HEK293T (cell line): Measurements from ENCODE around the gene CASZ1.

Source experiments
- CTCF ChIA-PET: fragments of 350-600 bp; formaldehyde crosslinking; extraction: SDS; loops from one replicate; lab custom pipeline; 2021; ENCODE audit warnings: antibody characterized with exemption, inconsistent platforms; lab: Yijun Ruan, JAX
- POLR2A ChIA-PET: fragments of 350-600 bp; formaldehyde crosslinking; extraction: SDS; loops from one replicate; lab custom pipeline; 2020; ENCODE audit warnings: antibody characterized with exemption, inconsistent platforms; lab: Yijun Ruan, JAX
- DNase-seq: peaks from one replicate; pipeline ENCODE4 v3.0.0; 2012; ENCODE audit warnings: mixed read lengths; ENCODE audit errors: extremely low spot score
- ARNT ChIP-seq: fragments of 450-650 bp; IDR thresholded peaks from 2 replicates; pipeline ENCODE4 v1.6.1; 2017; ENCODE audit warnings: mild to moderate bottlenecking
- BHLHE40 ChIP-seq: fragments of 450-650 bp; IDR thresholded peaks from 2 replicates; pipeline ENCODE4 v1.6.1; 2016; ENCODE audit warnings: mild to moderate bottlenecking, moderate library complexity, borderline replicate concordance
- CTBP1 ChIP-seq: fragments of 450-650 bp; IDR thresholded peaks from 2 replicates; pipeline ENCODE4 v1.6.1; 2016; ENCODE audit warnings: borderline replicate concordance
- ELF4 ChIP-seq: fragments of 450-650 bp; IDR thresholded peaks from 2 replicates; pipeline ENCODE4 v1.6.1; 2017; ENCODE audit warnings: antibody characterized with exemption
- FOXA1 ChIP-seq: fragments of 450-650 bp; IDR thresholded peaks from 2 replicates; pipeline ENCODE4 v1.6.1; 2016; ENCODE audit warnings: mild to moderate bottlenecking
- FOXK2 ChIP-seq: fragments of 450-650 bp; IDR thresholded peaks from 2 replicates; pipeline ENCODE4 v1.6.1; 2016; ENCODE audit warnings: mild to moderate bottlenecking
- FOXM1 ChIP-seq: fragments of 450-650 bp; IDR thresholded peaks from 2 replicates; pipeline ENCODE4 v1.6.1; 2017; ENCODE audit warnings: mild to moderate bottlenecking, borderline replicate concordance
- HDGF ChIP-seq: fragments of 450-650 bp; IDR thresholded peaks from 2 replicates; pipeline ENCODE4 v1.6.1; 2017; ENCODE audit warnings: antibody characterized with exemption, borderline replicate concordance
- L3MBTL2 ChIP-seq: fragments of 450-650 bp; conservative IDR thresholded peaks from 2 replicates; pipeline ENCODE4 v1.6.1; 2016; ENCODE audit warnings: mild to moderate bottlenecking
- LEF1 ChIP-seq: fragments of 450-650 bp; IDR thresholded peaks from 2 replicates; pipeline ENCODE4 v1.6.1; 2017; ENCODE audit warnings: mild to moderate bottlenecking, borderline replicate concordance
- NFRKB ChIP-seq: fragments of 450-650 bp; IDR thresholded peaks from 2 replicates; pipeline ENCODE4 v1.6.1; 2016; ENCODE audit warnings: mild to moderate bottlenecking, moderate library complexity
- SP1 ChIP-seq: fragments of 450-650 bp; IDR thresholded peaks from 2 replicates; pipeline ENCODE4 v1.6.1; 2017
- SUZ12 ChIP-seq: fragments of 450-650 bp; IDR thresholded peaks from 2 replicates; pipeline ENCODE4 v1.6.1; 2016; ENCODE audit warnings: mild to moderate bottlenecking
- TARDBP ChIP-seq: fragments of 450-650 bp; IDR thresholded peaks from 2 replicates; pipeline ENCODE4 v1.6.1; 2016
- ZNF384 ChIP-seq: fragments of 450-650 bp; IDR thresholded peaks from 2 replicates; pipeline ENCODE4 v1.6.1; 2016
- TF ChIP-seq, protein P1 (sequence below): fragments of 450-650 bp; IDR thresholded peaks from 2 replicates; pipeline ENCODE4 v1.6.1; 2016

The CASZ1 gene

GRCh38 chr1:10825592-10825991, 29.1 kb upstream of the CASZ1 start:
- CTCF ChIA-PET: no interaction called here
- no peak for DNase-seq
- POLR2A ChIA-PET: no interaction called here

GRCh38 chr1:10824821-10825540, 28.5 kb upstream of the CASZ1 start:
- TF ChIP-seq HDGF (no peak), ZNF384 (0 out of 2 replicates have a peak, but pooled peaks have one; percentile 3)
- ChIA-PET POLR2A (no interaction called here), CTCF (no interaction called here)
- DNase-seq: no peak

More at GRCh38 chr1:10825592-10825991, 29.1 kb upstream of the CASZ1 start:
- TF ChIP-seq CTBP1 (no peak), NFRKB (no peak), TARDBP (no peak), HDGF (no peak), SP1 (no peak), ARNT (no peak), LEF1 (no peak), FOXM1 (no peak), FOXA1 (no peak)

GRCh38 chr1:10823000-10823401, 26.6 kb upstream of the CASZ1 start:
- ChIA-PET POLR2A (no interaction called here), CTCF (no interaction called here)
- TF ChIP-seq FOXK2 (no peak), BHLHE40 (no peak), ELF4 (no peak)
- TF ChIP-seq, protein P1, sequence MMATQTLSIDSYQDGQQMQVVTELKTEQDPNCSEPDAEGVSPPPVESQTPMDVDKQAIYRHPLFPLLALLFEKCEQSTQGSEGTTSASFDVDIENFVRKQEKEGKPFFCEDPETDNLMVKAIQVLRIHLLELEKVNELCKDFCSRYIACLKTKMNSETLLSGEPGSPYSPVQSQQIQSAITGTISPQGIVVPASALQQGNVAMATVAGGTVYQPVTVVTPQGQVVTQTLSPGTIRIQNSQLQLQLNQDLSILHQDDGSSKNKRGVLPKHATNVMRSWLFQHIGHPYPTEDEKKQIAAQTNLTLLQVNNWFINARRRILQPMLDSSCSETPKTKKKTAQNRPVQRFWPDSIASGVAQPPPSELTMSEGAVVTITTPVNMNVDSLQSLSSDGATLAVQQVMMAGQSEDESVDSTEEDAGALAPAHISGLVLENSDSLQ: no peak
- DNase-seq: no peak

GRCh38 chr1:10821388-10821787, 24.9 kb upstream of the CASZ1 start:
- no peak for TF ChIP-seq TARDBP
- no peak for TF ChIP-seq FOXA1
- no peak for TF ChIP-seq NFRKB
- TF ChIP-seq, protein P1: no peak
- no peak for TF ChIP-seq FOXK2
- no peak for TF ChIP-seq LEF1
- POLR2A ChIA-PET: no interaction called here
- DNase-seq: no peak
- CTCF ChIA-PET: no interaction called here

DNA sequence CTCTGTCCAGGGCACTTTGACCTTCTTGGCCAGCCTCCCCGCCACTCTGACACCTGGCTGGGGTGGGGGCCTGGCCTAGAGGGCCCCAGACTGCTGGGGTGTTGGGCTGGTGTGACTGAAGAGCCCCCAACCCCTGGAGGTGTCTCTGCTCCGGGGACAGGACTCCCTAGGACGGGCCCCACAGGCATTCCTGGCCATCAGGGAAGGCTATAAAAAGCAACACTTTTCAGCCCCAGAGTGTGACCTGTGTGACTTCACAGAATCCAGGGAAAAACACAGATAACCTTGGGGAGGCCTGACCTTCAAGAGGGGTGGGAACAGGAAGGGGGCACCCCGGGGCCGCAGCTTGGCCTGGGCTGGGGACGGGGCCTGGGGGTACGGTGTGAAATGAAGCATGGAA, 24.0 kb upstream of the CASZ1 start:
- TF ChIP-seq ZNF384 (no peak), L3MBTL2 (no peak), ELF4 (no peak), FOXA1 (no peak), NFRKB (no peak), LEF1 (no peak), FOXM1 (no peak), TARDBP (no peak), CTBP1 (no peak)
- TF ChIP-seq, protein P1: no peak
- POLR2A ChIA-PET: no interaction called here
- DNase-seq: no peak
- CTCF ChIA-PET: no interaction called here

DNA sequence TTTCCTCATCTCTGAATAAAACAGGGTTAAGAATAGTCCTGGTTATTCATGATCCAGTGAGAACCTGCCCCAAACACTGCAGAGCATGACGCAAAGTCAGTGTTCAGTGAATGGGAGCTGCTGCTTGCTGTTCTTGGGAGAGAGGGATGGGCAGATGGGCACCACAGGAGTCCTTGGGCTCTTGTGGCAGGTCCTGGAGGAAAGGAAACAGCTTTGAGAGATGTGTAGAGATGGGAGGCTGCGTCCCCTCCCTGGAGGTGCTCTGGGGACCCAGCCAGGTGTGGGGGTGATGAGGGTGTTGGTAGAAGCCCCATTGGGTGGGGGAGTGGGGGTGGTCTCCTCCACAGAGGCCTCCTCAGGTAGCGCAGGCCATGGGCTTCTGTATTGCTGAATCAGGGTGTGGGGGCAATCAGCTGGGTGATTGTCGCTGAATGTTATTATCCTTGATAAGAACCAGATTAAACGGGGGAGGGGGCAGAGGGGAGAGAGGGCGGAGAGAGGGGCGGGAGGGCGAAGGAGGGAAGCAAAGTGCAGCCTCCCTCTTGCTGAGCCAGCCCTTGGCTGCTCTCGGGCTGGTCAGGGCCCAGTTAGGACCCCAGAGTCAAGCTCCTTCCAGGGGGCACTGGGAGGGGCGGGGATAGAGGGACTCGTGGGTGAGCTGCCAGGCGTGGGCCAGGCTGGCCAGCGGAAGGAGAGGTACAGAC, 22.9 kb upstream of the CASZ1 start:
- no peak for DNase-seq
- ChIA-PET POLR2A (no interaction called here), CTCF (no interaction called here)
- TF ChIP-seq SUZ12 (no peak), FOXA1 (no peak), FOXM1 (no peak), TARDBP (no peak), L3MBTL2 (no peak), FOXK2 (no peak), NFRKB (no peak), ZNF384 (no peak)
- TF ChIP-seq, protein P1: no peak
